ENCODE measurements around the gene PHRF1.

DNA sequence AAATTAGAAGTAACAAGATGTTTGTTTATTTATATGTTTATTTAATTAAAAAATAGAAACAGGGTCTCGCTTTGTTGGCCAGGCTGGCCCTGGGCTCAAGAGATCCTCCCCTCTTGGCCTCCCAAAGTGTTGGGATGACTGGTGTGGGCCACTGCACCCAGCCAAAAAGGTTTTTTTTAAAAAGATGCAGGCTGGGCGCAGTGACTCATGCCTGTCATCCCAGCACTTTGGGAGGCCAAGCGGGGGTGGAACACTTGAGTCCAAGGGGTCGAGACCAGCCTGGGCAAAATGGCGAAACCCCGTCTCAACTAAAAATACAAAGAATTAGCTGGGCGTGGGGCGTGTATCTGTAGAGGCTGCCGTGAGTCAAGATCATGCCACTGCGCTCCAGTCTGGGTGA, 74.2 kb downstream of the PHRF1 start:
- TF ChIP-seq GATA3 (IDR thresholded peaks at IDR 0.05; ENCODE audit: low read depth, low read length), result no peak
- no peak for TF ChIP-seq GATA2 (IDR thresholded peaks at IDR 0.05; ENCODE audit: low read depth, low read length)
